GM18508 (cell line): ENCODE results near the gene SEMA5B.

Experiments
- ATAC-seq: cut with Tn5 transposase; IDR thresholded peaks from one replicate; pipeline ENCODE4 v1.9.1; 2021; ENCODE audit warnings: moderate number of reproducible peaks; ENCODE audit not compliant: insufficient read depth, unreplicated experiment

SEMA5B gene

DNA sequence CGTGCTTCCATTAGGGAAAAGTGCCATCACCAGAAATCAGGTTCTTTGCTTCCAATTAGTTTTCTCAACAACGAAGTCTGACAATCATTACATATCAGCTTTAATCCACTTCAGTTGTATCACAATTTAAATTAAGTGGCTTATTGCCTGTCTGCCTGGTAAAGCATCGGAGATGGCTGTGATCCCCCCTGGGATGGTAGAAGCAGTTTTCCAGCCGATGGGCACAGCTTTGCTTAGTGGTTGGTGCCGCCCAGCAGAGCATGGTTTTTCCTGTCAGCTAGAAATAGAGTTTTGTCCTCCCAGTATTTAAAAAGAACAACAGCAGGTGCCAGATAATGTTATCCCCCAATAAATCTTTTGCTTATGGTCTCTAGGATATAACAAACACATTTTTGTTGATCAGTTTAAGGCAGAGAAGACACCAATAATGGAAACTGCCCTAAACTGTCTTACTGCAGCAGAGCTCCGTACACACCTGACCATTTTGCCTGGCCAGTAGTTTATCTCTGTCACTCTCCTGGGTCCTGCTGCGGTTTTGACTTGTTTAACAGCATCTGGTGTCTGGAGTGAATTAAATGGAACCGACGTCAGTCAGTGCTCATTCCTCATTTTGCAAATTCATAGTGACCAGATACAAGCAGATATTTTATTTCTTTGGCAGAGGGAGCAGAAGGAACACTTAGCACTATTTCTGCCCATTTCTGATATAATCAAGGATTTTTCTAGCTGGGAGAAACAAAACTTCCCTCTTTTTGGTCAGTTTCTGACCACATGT is 153.6 kb downstream of the SEMA5B start:
- ATAC-seq, result no peak

DNA sequence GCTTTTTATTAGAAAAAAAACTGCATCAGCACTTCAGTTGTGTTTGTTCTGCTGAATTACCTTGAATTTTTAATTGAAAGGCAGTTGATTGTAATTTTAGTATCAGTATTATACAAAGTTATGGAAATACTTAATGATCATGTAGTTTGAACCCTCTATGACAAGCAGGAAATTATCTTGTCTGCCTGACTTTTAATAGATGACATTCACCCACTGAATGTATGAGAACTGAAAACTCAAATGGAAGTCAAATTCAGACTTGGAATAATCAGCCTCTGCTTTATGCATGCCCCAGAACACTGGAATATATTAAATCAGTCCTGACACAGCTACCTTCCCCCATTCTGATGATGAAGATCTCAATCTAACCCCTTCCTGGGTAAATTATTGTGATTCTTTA is 159.2 kb downstream of the SEMA5B start:
- no peak for ATAC-seq

DNA sequence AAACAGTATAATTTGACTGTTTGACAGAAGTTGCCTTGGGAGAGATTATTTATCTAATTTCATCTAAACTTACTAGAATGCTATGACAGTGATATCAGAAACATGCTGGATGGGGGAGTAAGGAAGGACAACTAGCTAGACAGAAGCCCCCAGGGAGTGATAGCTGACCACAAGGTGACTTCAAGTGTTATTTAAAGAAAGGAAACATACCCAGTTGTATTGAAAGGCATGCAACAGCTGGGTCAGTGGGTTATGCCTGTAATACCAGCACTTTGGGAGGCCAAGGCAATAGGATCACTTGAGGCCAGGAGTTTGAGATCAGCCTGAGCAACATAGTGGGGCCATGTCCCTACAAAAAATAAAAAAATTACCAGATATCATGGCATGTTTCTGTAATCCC is 163.1 kb downstream of the SEMA5B start:
- no peak for ATAC-seq

DNA sequence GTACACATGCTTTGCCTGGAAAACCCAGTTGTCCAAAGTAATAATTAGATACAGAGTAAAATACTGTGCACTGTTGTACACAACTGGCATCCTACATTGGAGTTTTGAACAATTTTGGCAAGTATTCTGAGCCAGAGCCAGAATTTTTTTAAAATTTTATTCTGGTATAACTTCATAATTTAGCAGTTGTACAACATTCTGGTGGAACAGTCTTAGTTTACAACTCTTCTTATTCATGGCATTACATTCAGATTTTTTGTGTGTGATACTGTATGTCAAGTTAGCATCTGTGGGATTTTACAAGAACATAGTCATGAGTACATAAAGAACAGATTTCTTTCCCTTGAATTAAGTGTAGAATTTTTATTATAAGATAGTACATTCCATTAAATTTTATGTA is 165.2 kb downstream of the SEMA5B start:
- ATAC-seq, result no peak
